ENCODE measurements around the gene LDLRAD3.

- TF ChIP-seq FOXA1 (IDR thresholded peaks at IDR 0.05) (no peak), ARNT (IDR thresholded peaks at IDR 0.05) (no peak), SUZ12 (IDR thresholded peaks at IDR 0.05) (no peak), FOXM1 (IDR thresholded peaks at IDR 0.05; ENCODE audit: borderline replicate concordance) (no peak), TARDBP (IDR thresholded peaks at IDR 0.05) (no peak), FOXK2 (IDR thresholded peaks at IDR 0.05) (no peak), ELF4 (IDR thresholded peaks at IDR 0.05) (no peak), BHLHE40 (IDR thresholded peaks at IDR 0.05; ENCODE audit: borderline replicate concordance) (no peak), L3MBTL2 (conservative IDR thresholded peaks at IDR 0.05) (no peak)
- TF ChIP-seq, protein P1, sequence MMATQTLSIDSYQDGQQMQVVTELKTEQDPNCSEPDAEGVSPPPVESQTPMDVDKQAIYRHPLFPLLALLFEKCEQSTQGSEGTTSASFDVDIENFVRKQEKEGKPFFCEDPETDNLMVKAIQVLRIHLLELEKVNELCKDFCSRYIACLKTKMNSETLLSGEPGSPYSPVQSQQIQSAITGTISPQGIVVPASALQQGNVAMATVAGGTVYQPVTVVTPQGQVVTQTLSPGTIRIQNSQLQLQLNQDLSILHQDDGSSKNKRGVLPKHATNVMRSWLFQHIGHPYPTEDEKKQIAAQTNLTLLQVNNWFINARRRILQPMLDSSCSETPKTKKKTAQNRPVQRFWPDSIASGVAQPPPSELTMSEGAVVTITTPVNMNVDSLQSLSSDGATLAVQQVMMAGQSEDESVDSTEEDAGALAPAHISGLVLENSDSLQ (IDR thresholded peaks at IDR 0.05): no peak
Measured at GRCh38 chr11:36187622-36188021, 243.8 kb downstream of the LDLRAD3 start.

All from HEK293T (cell line).